ENCODE measurements around the gene EEA1.

GRCh38 chr12:92911339-92911738, 17.8 kb downstream of the EEA1 start:
- TF ChIP-seq POLR2AphosphoS5 (IDR thresholded peaks at IDR 0.05; ENCODE audit: low read depth, low read length), result no peak
- TF ChIP-seq REST (IDR thresholded peaks at IDR 0.05; ENCODE audit: insufficient read depth in 1 of 2, low read depth in 2 of 2, low read length in 2 of 2), result no peak
- TF ChIP-seq SIN3A (IDR thresholded peaks at IDR 0.05; ENCODE audit: borderline replicate concordance, insufficient read depth, low read length), result no peak
